Gastrocnemius medialis (tissue), 4 donors: ENCODE results near the gene ADAM19. TPM values are rescaled to one million over a fixed set of nuclear protein-coding genes. Genes with fewer than 3 reads are reported as not detected.

ENCODE experiments used
- ATAC-seq, 2 donors: fragments of 150-250 bp; one replicate each; pipeline ENCODE4 v1.9.1; 2016
- DNase-seq, 2 donors: peaks; one replicate each; pipeline ENCODE4 v3.0.0-alpha.2; 2019
- H3K27ac ChIP-seq, 4 donors: fragments of 200-600 bp; sonication (generic); 1 replicate in 1 of 4; 2 replicates in 3 of 4; pipeline ENCODE4 v1.5.1; 2016 to 2018; ENCODE audit warnings: mild to moderate bottlenecking in 2 of 4, moderate library complexity in 1 of 4
- H3K27me3 ChIP-seq, 3 donors: fragments of 200-600 bp; sonication (generic) in 2 of 3; 1 replicate in 1 of 3; 2 replicates in 2 of 3; pipeline versions ENCODE4 v1.5.1 to v1.6.0; 2016 to 2019; ENCODE audit warnings: mild to moderate bottlenecking in 1 of 3, moderate library complexity in 1 of 3
- H3K36me3 ChIP-seq, 2 donors: fragments of 200-600 bp; sonication (generic) in 1 of 2; one replicate each; pipeline ENCODE4 v1.5.1; 2017 to 2018
- H3K4me1 ChIP-seq, 2 donors: fragments of 200-600 bp; sonication (generic) in 1 of 2; one replicate each; pipeline ENCODE4 v1.5.1; 2016 to 2017; ENCODE audit warnings: mild to moderate bottlenecking in 2 of 2
- H3K4me3 ChIP-seq, 4 donors: fragments of 200-600 bp; sonication (generic) in 3 of 4; 1 replicate in 1 of 4; 2 replicates in 3 of 4; pipeline ENCODE4 v1.5.1; 2016 to 2019; ENCODE audit warnings: mild to moderate bottlenecking in 2 of 4
- H3K9me3 ChIP-seq, 3 donors: fragments of 200-600 bp; sonication (generic) in 2 of 3; 1 replicate in 1 of 3; 2 replicates in 2 of 3; pipeline ENCODE4 v1.5.1; 2016 to 2019
- POLR2A ChIP-seq, 2 donors: fragments of 450-650 bp; IDR thresholded peaks; one replicate each; pipeline ENCODE4 v1.6.1; 2017; ENCODE audit warnings: antibody characterized with exemption in 2 of 2, mild to moderate bottlenecking in 2 of 2, moderate library complexity in 2 of 2
- in situ Hi-C, 4 donors: fragments of 200-750 bp; cut with MboI; loops; one replicate each; pipeline versions ENCODE4 v1.15.0 to v1.8.0; 2017; ENCODE audit warnings: low sequenced_read_pairs in 4 of 4
- intact Hi-C: fragments of 100-400 bp; cut with DNase I; formaldehyde crosslinking; loops from one replicate; pipeline ENCODE4 v1.15.1; 2023; ENCODE audit warnings: low total_unique reads
- total RNA-seq, 4 donors: library from RNA; depleted of rRNA; stranded (reverse); fragments of >200 nt; gene quantifications; one replicate each; pipeline versions ENCODE4 v1.1.0 to v1.2.3, GENCODE V29; 2016
- TF ChIP-seq, protein P1 (sequence below), 5 experiments: fragments of 450-650 bp in 3 of 5; fragments of 200-600 bp in 2 of 5; sonication (generic) in 2 of 5; IDR thresholded peaks in 4 of 5; conservative IDR thresholded peaks in 1 of 5; 1 replicate in 4 of 5; 2 replicates in 1 of 5; pipeline ENCODE4 v1.5.1; 2016 to 2019; ENCODE audit warnings: antibody characterized with exemption in 5 of 5, mild to moderate bottlenecking in 3 of 5, moderate library complexity in 3 of 5

ADAM19 gene
- total RNA-seq, 4 donors from 2014 or later: 0.39 to 0.97 (median 0.76) TPM

DNA sequence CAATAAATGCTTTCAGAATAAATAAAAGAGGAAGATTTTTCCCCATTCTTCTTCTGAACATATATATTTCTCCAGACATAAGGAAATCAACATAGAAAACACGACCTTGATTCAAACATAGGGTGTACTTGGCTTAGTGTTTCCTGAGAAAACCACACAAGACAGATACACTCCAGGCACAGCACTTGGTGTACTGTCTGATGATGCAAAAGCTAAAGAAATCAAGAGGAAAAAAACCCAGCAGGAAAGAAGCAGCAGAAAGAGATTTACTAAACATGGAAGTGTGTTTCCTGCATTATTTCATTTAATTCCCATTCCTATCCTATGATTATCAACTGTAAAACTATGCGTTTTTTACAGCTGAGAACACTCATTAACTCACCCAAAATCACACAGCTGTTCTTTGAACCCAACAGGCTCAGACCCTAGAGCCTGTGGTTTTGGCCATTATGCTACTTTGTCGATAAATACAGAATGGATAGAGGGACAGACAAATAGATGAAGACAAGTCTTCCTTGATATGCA lies 69.4 kb downstream of the ADAM19 start:
- intact Hi-C loops (no loop called here), in situ Hi-C loops (no loop called here)
- no peak for DNase-seq

DNA sequence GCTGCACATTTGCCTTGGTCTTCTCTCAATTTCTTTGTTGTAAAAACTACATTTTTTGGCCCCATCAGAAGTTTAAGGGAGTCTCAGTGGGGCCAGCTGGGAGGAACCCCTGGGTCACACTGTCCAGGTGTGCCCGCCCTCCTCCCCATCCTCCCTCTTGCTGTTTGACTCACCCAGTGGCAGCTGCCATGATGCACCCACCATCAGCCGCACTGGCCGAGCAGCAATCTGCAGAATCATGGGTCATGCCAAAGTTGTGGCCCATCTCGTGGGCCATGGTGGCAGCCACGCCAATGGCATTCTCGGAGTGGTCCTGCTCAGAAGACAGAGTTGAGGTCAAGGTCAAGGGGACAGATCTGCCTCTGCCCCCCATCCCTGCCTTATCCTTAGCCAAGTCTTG lies 70.1 kb downstream of the ADAM19 start:
- H3K36me3 ChIP-seq: peaks cover 0 to 9% of the 10 kb centered on the region in 2 donors
- TF ChIP-seq, protein P1, sequence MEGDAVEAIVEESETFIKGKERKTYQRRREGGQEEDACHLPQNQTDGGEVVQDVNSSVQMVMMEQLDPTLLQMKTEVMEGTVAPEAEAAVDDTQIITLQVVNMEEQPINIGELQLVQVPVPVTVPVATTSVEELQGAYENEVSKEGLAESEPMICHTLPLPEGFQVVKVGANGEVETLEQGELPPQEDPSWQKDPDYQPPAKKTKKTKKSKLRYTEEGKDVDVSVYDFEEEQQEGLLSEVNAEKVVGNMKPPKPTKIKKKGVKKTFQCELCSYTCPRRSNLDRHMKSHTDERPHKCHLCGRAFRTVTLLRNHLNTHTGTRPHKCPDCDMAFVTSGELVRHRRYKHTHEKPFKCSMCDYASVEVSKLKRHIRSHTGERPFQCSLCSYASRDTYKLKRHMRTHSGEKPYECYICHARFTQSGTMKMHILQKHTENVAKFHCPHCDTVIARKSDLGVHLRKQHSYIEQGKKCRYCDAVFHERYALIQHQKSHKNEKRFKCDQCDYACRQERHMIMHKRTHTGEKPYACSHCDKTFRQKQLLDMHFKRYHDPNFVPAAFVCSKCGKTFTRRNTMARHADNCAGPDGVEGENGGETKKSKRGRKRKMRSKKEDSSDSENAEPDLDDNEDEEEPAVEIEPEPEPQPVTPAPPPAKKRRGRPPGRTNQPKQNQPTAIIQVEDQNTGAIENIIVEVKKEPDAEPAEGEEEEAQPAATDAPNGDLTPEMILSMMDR (IDR thresholded peaks at IDR 0.05 in 4 of 5, conservative IDR thresholded peaks at IDR 0.05 in 1 of 5): no peak
- no peak for TF ChIP-seq POLR2A (IDR thresholded peaks at IDR 0.05)
- H3K9me3 ChIP-seq: no peaks in the 10 kb centered on the region
- H3K4me3 ChIP-seq: no peak overlapping the region
- in situ Hi-C loops: no loop called here
- no peaks in the 10 kb centered on the region for H3K27me3 ChIP-seq
- H3K4me1 ChIP-seq: no peaks in the 10 kb centered on the region
- no peak overlapping the region for H3K27ac ChIP-seq
- ATAC-seq (no peak), DNase-seq (no peak)
- intact Hi-C loops: no loop called here

More for the DNA sequence above, 69.4 kb downstream of the ADAM19 start:
- ATAC-seq: no peak
- Histone ChIP-seq H3K27ac (no peak overlapping the region), H3K27me3 (no peaks in the 10 kb centered on the region), H3K4me3 (no peak overlapping the region), H3K36me3 (peaks cover 0 to 9% of the 10 kb centered on the region in 2 donors), H3K4me1 (peaks cover 0 to 4% of the 10 kb centered on the region in 2 donors), H3K9me3 (no peaks in the 10 kb centered on the region)
- TF ChIP-seq POLR2A (IDR thresholded peaks at IDR 0.05): no peak
- TF ChIP-seq, protein P1 (IDR thresholded peaks at IDR 0.05 in 4 of 5, conservative IDR thresholded peaks at IDR 0.05 in 1 of 5): no peak

DNA sequence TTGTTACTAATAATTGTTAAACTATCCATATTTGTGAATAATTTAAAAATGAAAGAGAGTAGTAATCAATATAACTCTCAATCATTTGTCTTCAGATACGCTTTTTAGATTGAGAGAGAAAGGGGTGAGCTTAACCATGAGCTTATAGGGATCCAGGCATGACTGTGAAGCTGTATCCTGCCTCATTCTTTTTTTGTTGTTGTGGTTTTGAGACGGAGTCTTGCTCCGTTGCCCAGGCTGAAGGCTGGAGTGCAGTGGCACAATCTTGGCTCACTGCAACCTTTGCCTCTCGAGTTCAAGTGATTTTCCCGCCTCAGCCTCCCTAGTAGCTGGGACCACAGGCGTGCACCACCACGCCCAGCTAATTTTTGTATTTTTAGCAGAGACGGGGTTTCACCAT lies 71.5 kb downstream of the ADAM19 start:
- peaks cover 0 to 9% of the 10 kb centered on the region in 2 donors for H3K36me3 ChIP-seq
- in situ Hi-C loops: no loop called here
- no peaks in the 10 kb centered on the region for H3K4me1 ChIP-seq
- no peak overlapping the region for H3K27ac ChIP-seq
- TF ChIP-seq, protein P1 (IDR thresholded peaks at IDR 0.05 in 4 of 5, conservative IDR thresholded peaks at IDR 0.05 in 1 of 5): no peak
- no peak for TF ChIP-seq POLR2A (IDR thresholded peaks at IDR 0.05)
- no peaks in the 10 kb centered on the region for H3K9me3 ChIP-seq
- H3K4me3 ChIP-seq: no peak overlapping the region
- no peaks in the 10 kb centered on the region for H3K27me3 ChIP-seq
- DNase-seq (no peak), ATAC-seq (no peak)
- intact Hi-C loops: no loop called here

DNA sequence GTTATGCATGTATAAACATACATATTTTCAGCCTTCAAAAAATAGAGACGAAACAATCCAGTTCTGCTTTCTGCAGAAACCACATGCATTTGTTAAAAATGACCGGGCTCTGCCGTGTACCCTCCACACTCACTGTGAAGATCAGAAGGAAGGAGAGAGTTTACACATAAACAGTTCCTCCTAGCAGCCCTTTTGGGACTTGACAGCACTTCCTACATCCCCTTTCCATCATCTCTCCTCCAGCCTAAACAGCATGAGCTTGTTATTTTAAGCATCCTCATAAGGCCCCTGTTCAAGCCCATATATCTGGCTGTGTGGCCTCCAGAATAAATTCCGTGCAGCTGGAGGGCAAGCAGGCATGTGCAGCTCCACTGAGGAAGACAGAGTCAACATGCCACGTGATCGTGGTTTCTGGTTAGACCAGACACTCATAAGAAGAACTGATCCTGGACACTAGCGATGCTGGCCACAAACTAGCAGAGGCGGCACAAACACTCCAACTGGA lies 73.4 kb downstream of the ADAM19 start:
- in situ Hi-C loops: no loop called here
- peaks cover 0 to 4% of the 10 kb centered on the region in 2 donors for H3K36me3 ChIP-seq
- no peak overlapping the region for H3K27ac ChIP-seq
- no peaks in the 10 kb centered on the region for H3K4me1 ChIP-seq
- no peak overlapping the region for H3K4me3 ChIP-seq
- intact Hi-C loops: no loop called here
- TF ChIP-seq, protein P1 (IDR thresholded peaks at IDR 0.05 in 4 of 5, conservative IDR thresholded peaks at IDR 0.05 in 1 of 5): no peak
- TF ChIP-seq POLR2A (IDR thresholded peaks at IDR 0.05): no peak
- ATAC-seq (no peak), DNase-seq (no peak)
- H3K9me3 ChIP-seq: no peaks in the 10 kb centered on the region
- H3K27me3 ChIP-seq: no peaks in the 10 kb centered on the region
